ENCODE measurements around the gene CRIM1.

CRIM1 gene

GRCh38 chr2:36351736-36352349 lies 3.7 kb upstream of the CRIM1 start:
- Histone ChIP-seq H3K27me3 (ENCODE audit: control insufficient read depth in 1 of 2, insufficient read depth in 1 of 2, low read length in 2 of 2) (no peaks in the 10 kb centered on the region), H3K18ac (ENCODE audit: low read depth in 1 of 2, low read length in 2 of 2) (no peak overlapping the region), H3K4me3 (ENCODE audit: insufficient read depth in 1 of 2, low read depth in 1 of 2, low read length in 2 of 2) (no peak overlapping the region), H2BK5ac (ENCODE audit: low read depth, low read length, poor library complexity, severe bottlenecking) (no peak overlapping the region), H3K27ac (ENCODE audit: low read length, poor library complexity, severe bottlenecking) (no peak overlapping the region), H4K91ac (ENCODE audit: low read length) (no peak overlapping the region), H3K9me3 (ENCODE audit: control insufficient read depth, low read length) (no peaks in the 10 kb centered on the region), H3K79me1 (replicated peaks; ENCODE audit: low read length, poor library complexity, severe bottlenecking) (no peaks in the 10 kb centered on the region), H2BK120ac (ENCODE audit: low read depth, low read length) (no peak overlapping the region), H2AK5ac (ENCODE audit: low read length, severe bottlenecking) (no peak overlapping the region), H3K36me3 (ENCODE audit: control insufficient read depth in 1 of 2, insufficient read depth in 2 of 2, low read depth in 1 of 2, low read length in 2 of 2) (no peaks in the 10 kb centered on the region), H3K4me2 (ENCODE audit: low read length, poor library complexity, severe bottlenecking) (no peak overlapping the region), H3K9ac (ENCODE audit: low read length) (no peak overlapping the region), H4K8ac (ENCODE audit: low read length) (no peak overlapping the region), H3K23ac (ENCODE audit: low read length in 2 of 2) (no peak overlapping the region), H3K4ac (ENCODE audit: low read depth in 1 of 2, low read length in 2 of 2) (no peak overlapping the region), H3K4me1 (ENCODE audit: control insufficient read depth, insufficient read depth, low read depth, low read length) (peaks cover 2% of the 10 kb centered on the region), H2BK15ac (ENCODE audit: low read depth, poor library complexity, severe bottlenecking) (no peak overlapping the region), H2BK12ac (ENCODE audit: low read length in 2 of 2) (no peak overlapping the region), H2AFZ (ENCODE audit: low read depth, low read length) (no peak overlapping the region), H3K14ac (ENCODE audit: low read length in 2 of 2) (no peak overlapping the region)
- peak; percentile 70 for DNase-seq
- 38% methylated on average over 7 of the region's 10 CpGs for WGBS

GRCh38 chr2:36352701-36353100 lies 2.9 kb upstream of the CRIM1 start:
- Histone ChIP-seq H3K27ac (ENCODE audit: low read length, poor library complexity, severe bottlenecking) (peak overlapping the region; percentile 67), H2AK5ac (ENCODE audit: low read length, severe bottlenecking) (no peak overlapping the region), H2BK120ac (ENCODE audit: low read depth, low read length) (no peak overlapping the region), H3K79me1 (replicated peaks; ENCODE audit: low read length, poor library complexity, severe bottlenecking) (no peaks in the 10 kb centered on the region), H3K36me3 (ENCODE audit: control insufficient read depth in 1 of 2, insufficient read depth in 2 of 2, low read depth in 1 of 2, low read length in 2 of 2) (no peaks in the 10 kb centered on the region), H3K9ac (ENCODE audit: low read length) (no peak overlapping the region), H4K8ac (ENCODE audit: low read length) (no peak overlapping the region), H3K4me3 (ENCODE audit: insufficient read depth in 1 of 2, low read depth in 1 of 2, low read length in 2 of 2) (no peak overlapping the region), H3K4me1 (ENCODE audit: control insufficient read depth, insufficient read depth, low read depth, low read length) (peaks cover 2% of the 10 kb centered on the region), H2AFZ (ENCODE audit: low read depth, low read length) (no peak overlapping the region), H3K18ac (ENCODE audit: low read depth in 1 of 2, low read length in 2 of 2) (no peak overlapping the region), H2BK12ac (ENCODE audit: low read length in 2 of 2) (no peak overlapping the region), H2BK5ac (ENCODE audit: low read depth, low read length, poor library complexity, severe bottlenecking) (no peak overlapping the region), H3K4me2 (ENCODE audit: low read length, poor library complexity, severe bottlenecking) (no peak overlapping the region), H3K27me3 (ENCODE audit: control insufficient read depth in 1 of 2, insufficient read depth in 1 of 2, low read length in 2 of 2) (no peaks in the 10 kb centered on the region), H4K91ac (ENCODE audit: low read length) (no peak overlapping the region), H3K4ac (ENCODE audit: low read depth in 1 of 2, low read length in 2 of 2) (no peak overlapping the region), H2BK15ac (ENCODE audit: low read depth, poor library complexity, severe bottlenecking) (no peak overlapping the region), H3K23ac (ENCODE audit: low read length in 2 of 2) (no peak overlapping the region), H3K9me3 (ENCODE audit: control insufficient read depth, low read length) (no peaks in the 10 kb centered on the region), H3K14ac (ENCODE audit: low read length in 2 of 2) (no peak overlapping the region)
- peak; percentile 69 for DNase-seq
- WGBS = 56% methylated on average over 3 of the region's 3 CpGs

GRCh38 chr2:36354811-36355150 lies 797 bp upstream of the CRIM1 start:
- Histone ChIP-seq H4K91ac (ENCODE audit: low read length) (no peak overlapping the region), H3K4me3 (ENCODE audit: insufficient read depth in 1 of 2, low read depth in 1 of 2, low read length in 2 of 2) (peak overlapping the region; percentile 81 to 92), H3K4me2 (ENCODE audit: low read length, poor library complexity, severe bottlenecking) (peak overlapping the region; percentile 49), H3K9ac (ENCODE audit: low read length) (peak overlapping the region; percentile 81), H2AFZ (ENCODE audit: low read depth, low read length) (peak overlapping the region; percentile 86), H3K27ac (ENCODE audit: low read length, poor library complexity, severe bottlenecking) (peak overlapping the region; percentile 64), H3K79me1 (replicated peaks; ENCODE audit: low read length, poor library complexity, severe bottlenecking) (no peaks in the 10 kb centered on the region), H2AK5ac (ENCODE audit: low read length, severe bottlenecking) (no peak overlapping the region), H3K9me3 (ENCODE audit: control insufficient read depth, low read length) (no peaks in the 10 kb centered on the region), H2BK12ac (ENCODE audit: low read length in 2 of 2) (no peak overlapping the region), H3K4me1 (ENCODE audit: control insufficient read depth, insufficient read depth, low read depth, low read length) (peaks cover 3% of the 10 kb centered on the region), H2BK5ac (ENCODE audit: low read depth, low read length, poor library complexity, severe bottlenecking) (no peak overlapping the region), H3K14ac (ENCODE audit: low read length in 2 of 2) (no peak overlapping the region), H3K18ac (ENCODE audit: low read depth in 1 of 2, low read length in 2 of 2) (peak overlapping the region; percentile 91 to 97), H4K8ac (ENCODE audit: low read length) (no peak overlapping the region), H3K36me3 (ENCODE audit: control insufficient read depth in 1 of 2, insufficient read depth in 2 of 2, low read depth in 1 of 2, low read length in 2 of 2) (no peaks in the 10 kb centered on the region), H3K4ac (ENCODE audit: low read depth in 1 of 2, low read length in 2 of 2) (peak overlapping the region in 1 of 2 experiments; percentile 94), H3K23ac (ENCODE audit: low read length in 2 of 2) (no peak overlapping the region), H2BK120ac (ENCODE audit: low read depth, low read length) (no peak overlapping the region), H2BK15ac (ENCODE audit: low read depth, poor library complexity, severe bottlenecking) (no peak overlapping the region), H3K27me3 (ENCODE audit: control insufficient read depth in 1 of 2, insufficient read depth in 1 of 2, low read length in 2 of 2) (no peaks in the 10 kb centered on the region)
- 14% methylated on average over 11 of the region's 11 CpGs for WGBS
- DNase-seq = no peak

- Histone ChIP-seq H3K4me3 (ENCODE audit: insufficient read depth in 1 of 2, low read depth in 1 of 2, low read length in 2 of 2) (peak overlapping the region; percentile 86 to 92), H2BK120ac (ENCODE audit: low read depth, low read length) (peak overlapping the region; percentile 96), H4K91ac (ENCODE audit: low read length) (peak overlapping the region; percentile 93), H3K27ac (ENCODE audit: low read length, poor library complexity, severe bottlenecking) (peak overlapping the region; percentile 53), H3K9ac (ENCODE audit: low read length) (peak overlapping the region; percentile 90), H3K18ac (ENCODE audit: low read depth in 1 of 2, low read length in 2 of 2) (peak overlapping the region; percentile 92 to 96), H3K23ac (ENCODE audit: low read length in 2 of 2) (peak overlapping the region; percentile 96 to 98), H3K4me1 (ENCODE audit: control insufficient read depth, insufficient read depth, low read depth, low read length) (peaks cover 5% of the 10 kb centered on the region), H3K4me2 (ENCODE audit: low read length, poor library complexity, severe bottlenecking) (peak overlapping the region; percentile 59), H2AK5ac (ENCODE audit: low read length, severe bottlenecking) (no peak overlapping the region), H3K79me1 (replicated peaks; ENCODE audit: low read length, poor library complexity, severe bottlenecking) (no peaks in the 10 kb centered on the region), H2BK12ac (ENCODE audit: low read length in 2 of 2) (peak overlapping the region; percentile 23 to 44), H3K14ac (ENCODE audit: low read length in 2 of 2) (peak overlapping the region; percentile 68 to 78), H2BK15ac (ENCODE audit: low read depth, poor library complexity, severe bottlenecking) (peak overlapping the region; percentile 87), H2AFZ (ENCODE audit: low read depth, low read length) (peak overlapping the region; percentile 44), H3K36me3 (ENCODE audit: control insufficient read depth in 1 of 2, insufficient read depth in 2 of 2, low read depth in 1 of 2, low read length in 2 of 2) (no peaks in the 10 kb centered on the region), H3K27me3 (ENCODE audit: control insufficient read depth in 1 of 2, insufficient read depth in 1 of 2, low read length in 2 of 2) (no peaks in the 10 kb centered on the region), H3K9me3 (ENCODE audit: control insufficient read depth, low read length) (no peaks in the 10 kb centered on the region), H2BK5ac (ENCODE audit: low read depth, low read length, poor library complexity, severe bottlenecking) (peak overlapping the region; percentile 82), H3K4ac (ENCODE audit: low read depth in 1 of 2, low read length in 2 of 2) (peak overlapping the region; percentile 71 to 92), H4K8ac (ENCODE audit: low read length) (peak overlapping the region; percentile 90)
- DNase-seq = no peak
- WGBS = 0% methylated on average over 11 of the region's 55 CpGs
Observed at GRCh38 chr2:36355890-36356297, 316 bp downstream of the CRIM1 start.

Data from mesenchymal stem cell (in vitro differentiated cells and primary cell).